Smooth muscle cell (in vitro differentiated cells): ENCODE data around the gene ACSL1. TPM values are rescaled to one million over a fixed set of nuclear protein-coding genes. Genes with fewer than 3 reads are reported as not detected.

Source experiments
- DNase-seq: peaks from one replicate; lab custom pipeline; 2025; ENCODE audit not compliant: unreplicated experiment; lab: John Stamatoyannopoulos, UW
- H2AFZ ChIP-seq: fragments of 200-600 bp; sonication (generic); 2 replicates; pipeline ENCODE4 v1.6.0; 2016; ENCODE audit warnings: antibody characterized with exemption, low read depth, mild to moderate bottlenecking
- H3F3A ChIP-seq: fragments of 200-600 bp; sonication (generic); 2 replicates; pipeline ENCODE4 v1.6.0; 2017; ENCODE audit warnings: antibody characterized with exemption, low read depth
- H3K27ac ChIP-seq: fragments of 200-600 bp; sonication (generic); 2 replicates; pipeline ENCODE4 v1.5.1; 2016; ENCODE audit warnings: low read depth, mild to moderate bottlenecking
- H3K27me3 ChIP-seq: fragments of 200-600 bp; sonication (generic); 2 replicates; pipeline ENCODE4 v1.6.1; 2016; ENCODE audit warnings: low read depth, mild to moderate bottlenecking
- H3K36me3 ChIP-seq: fragments of 200-600 bp; sonication (generic); 2 replicates; pipeline ENCODE4 v1.5.1; 2016; ENCODE audit warnings: low read depth
- H3K4me1 ChIP-seq: fragments of 200-600 bp; sonication (generic); 2 replicates; pipeline ENCODE4 v1.5.1; 2016; ENCODE audit warnings: low read depth
- H3K4me2 ChIP-seq: fragments of 200-600 bp; sonication (generic); 2 replicates; pipeline ENCODE4 v1.6.0; 2016; ENCODE audit warnings: mild to moderate bottlenecking
- H3K4me3 ChIP-seq: fragments of 200-600 bp; sonication (generic); 2 replicates; pipeline ENCODE4 v1.5.1; 2016; ENCODE audit warnings: mild to moderate bottlenecking
- H3K79me2 ChIP-seq: fragments of 200-600 bp; sonication (generic); 2 replicates; pipeline ENCODE4 v1.6.0; 2016; ENCODE audit warnings: low read depth, mild to moderate bottlenecking
- H3K9ac ChIP-seq: fragments of 200-600 bp; sonication (generic); 2 replicates; pipeline ENCODE4 v1.6.0; 2016; ENCODE audit warnings: low read depth
- H3K9me3 ChIP-seq: fragments of 200-600 bp; sonication (generic); replicated peaks from 2 replicates; pipeline ENCODE4 v1.5.1; 2016; ENCODE audit warnings: low read depth
- H4K20me1 ChIP-seq: fragments of 200-600 bp; sonication (generic); 2 replicates; pipeline ENCODE4 v1.6.0; 2016; ENCODE audit warnings: low read depth
- WGBS: methylation state at CpG from one replicate; pipeline ENCODE4 v1.1.7; 2016; ENCODE audit warnings: low lambda C conversion rate; 5-methylcytosine and 5-hydroxymethylcytosine counted together
- polyA plus RNA-seq: library from polyadenylated mRNA; unstranded; fragments of >200 nt; fragmentation: Nextera tagmentation; extraction: Ambion mirVana; gene quantifications from 2 replicates; pipeline ENCODE4 v1.2.1, GENCODE V29; 2016
- total RNA-seq: library from RNA; depleted of rRNA; stranded (reverse); fragments of >200 nt; gene quantifications from 2 replicates; pipeline ENCODE4 v1.2.3, GENCODE V29; 2014
- TF ChIP-seq, protein P1 (sequence below): fragments of 200-600 bp; sonication (generic); IDR thresholded peaks from 2 replicates; pipeline ENCODE4 v1.5.1; 2017; ENCODE audit warnings: borderline replicate concordance, mild to moderate bottlenecking, antibody characterized with exemption; ENCODE audit not compliant: insufficient read depth, poor library complexity, severe bottlenecking

ACSL1 gene
- total and polyA plus RNA-seq, 2 experiments from 2014 or later: 13.8 to 24.5 TPM

DNA sequence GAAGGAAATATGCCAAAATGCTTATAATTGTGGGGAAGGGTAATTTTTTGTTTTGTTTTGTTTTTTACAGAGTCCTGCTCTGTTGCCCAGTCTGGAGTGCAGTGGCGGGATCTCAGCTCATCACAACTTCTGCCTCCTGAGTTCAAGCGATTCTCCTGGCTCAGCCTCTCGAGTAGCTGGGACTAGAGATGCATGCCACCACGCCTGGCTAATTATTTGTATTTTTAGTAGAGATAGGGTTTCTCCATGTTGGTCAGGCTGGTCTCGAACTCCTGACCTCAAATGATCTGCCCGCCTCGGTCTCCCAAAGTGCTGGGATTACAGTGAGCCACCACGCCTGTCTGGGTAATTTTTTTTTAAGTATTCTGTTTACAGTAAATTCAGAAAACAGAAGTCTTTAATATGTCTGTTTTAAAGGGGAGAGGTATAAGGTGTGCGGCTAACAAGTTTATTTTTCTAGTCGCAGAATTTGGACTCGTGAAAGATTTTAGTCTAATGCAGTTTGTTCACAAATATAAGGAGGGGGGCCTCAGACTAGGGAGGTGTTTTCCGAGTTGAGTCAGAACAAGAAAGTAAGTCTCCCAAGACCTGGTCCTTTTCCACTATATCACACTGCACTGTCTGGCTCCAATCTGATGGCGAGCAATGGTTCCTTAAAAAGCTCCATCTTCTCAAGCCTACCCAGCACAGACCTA is 1.5 kb downstream of the ACSL1 start:
- no peak for DNase-seq

DNA sequence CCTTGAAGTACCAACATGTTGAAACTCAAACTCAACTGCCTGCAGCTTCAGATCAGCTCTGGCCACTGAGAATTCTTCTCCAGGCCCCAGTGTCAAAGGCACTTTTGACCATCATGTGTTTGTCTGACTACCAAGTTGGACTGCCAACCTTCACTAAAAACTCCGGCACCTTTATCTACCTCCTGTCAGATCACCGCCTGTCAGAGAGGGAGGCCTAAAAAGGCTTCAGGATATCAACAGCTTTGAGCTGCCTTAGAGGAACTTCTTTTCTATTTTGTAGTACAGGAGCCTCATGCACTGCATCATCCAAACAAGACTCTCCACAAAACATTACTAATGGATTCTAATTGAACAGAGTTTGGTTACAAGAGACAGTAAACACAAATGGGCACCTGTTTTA is 2.8 kb downstream of the ACSL1 start:
- Histone ChIP-seq H3K27me3 (peaks cover 54% of the 10 kb centered on the region), H3K9ac (no peak overlapping the region), H2AFZ (no peak overlapping the region), H3K4me1 (peaks cover 4% of the 10 kb centered on the region), H3K4me3 (no peak overlapping the region), H3K36me3 (no peaks in the 10 kb centered on the region), H3K79me2 (no peaks in the 10 kb centered on the region), H3F3A (no peaks in the 10 kb centered on the region), H3K9me3 (no peaks in the 10 kb centered on the region), H4K20me1 (peaks cover 66% of the 10 kb centered on the region), H3K4me2 (no peak overlapping the region), H3K27ac (no peak overlapping the region)
- no peak for DNase-seq
- WGBS: 91% methylated on average over 2 of the region's 2 CpGs
- TF ChIP-seq, protein P1, sequence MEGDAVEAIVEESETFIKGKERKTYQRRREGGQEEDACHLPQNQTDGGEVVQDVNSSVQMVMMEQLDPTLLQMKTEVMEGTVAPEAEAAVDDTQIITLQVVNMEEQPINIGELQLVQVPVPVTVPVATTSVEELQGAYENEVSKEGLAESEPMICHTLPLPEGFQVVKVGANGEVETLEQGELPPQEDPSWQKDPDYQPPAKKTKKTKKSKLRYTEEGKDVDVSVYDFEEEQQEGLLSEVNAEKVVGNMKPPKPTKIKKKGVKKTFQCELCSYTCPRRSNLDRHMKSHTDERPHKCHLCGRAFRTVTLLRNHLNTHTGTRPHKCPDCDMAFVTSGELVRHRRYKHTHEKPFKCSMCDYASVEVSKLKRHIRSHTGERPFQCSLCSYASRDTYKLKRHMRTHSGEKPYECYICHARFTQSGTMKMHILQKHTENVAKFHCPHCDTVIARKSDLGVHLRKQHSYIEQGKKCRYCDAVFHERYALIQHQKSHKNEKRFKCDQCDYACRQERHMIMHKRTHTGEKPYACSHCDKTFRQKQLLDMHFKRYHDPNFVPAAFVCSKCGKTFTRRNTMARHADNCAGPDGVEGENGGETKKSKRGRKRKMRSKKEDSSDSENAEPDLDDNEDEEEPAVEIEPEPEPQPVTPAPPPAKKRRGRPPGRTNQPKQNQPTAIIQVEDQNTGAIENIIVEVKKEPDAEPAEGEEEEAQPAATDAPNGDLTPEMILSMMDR: no peak

More for the DNA sequence above, 1.5 kb downstream of the ACSL1 start:
- Histone ChIP-seq H3K4me1 (peaks cover 4% of the 10 kb centered on the region), H3K27me3 (peaks cover 60% of the 10 kb centered on the region), H3K79me2 (no peaks in the 10 kb centered on the region), H3K9ac (no peak overlapping the region), H3F3A (no peaks in the 10 kb centered on the region), H3K4me2 (peak overlapping the region; percentile 84), H3K36me3 (no peaks in the 10 kb centered on the region), H2AFZ (no peak overlapping the region), H3K4me3 (peak overlapping the region; percentile 64), H4K20me1 (peaks cover 57% of the 10 kb centered on the region), H3K27ac (no peak overlapping the region), H3K9me3 (no peaks in the 10 kb centered on the region)
- WGBS: 93% methylated on average over 13 of the region's 13 CpGs
- TF ChIP-seq, protein P1: no peak

DNA sequence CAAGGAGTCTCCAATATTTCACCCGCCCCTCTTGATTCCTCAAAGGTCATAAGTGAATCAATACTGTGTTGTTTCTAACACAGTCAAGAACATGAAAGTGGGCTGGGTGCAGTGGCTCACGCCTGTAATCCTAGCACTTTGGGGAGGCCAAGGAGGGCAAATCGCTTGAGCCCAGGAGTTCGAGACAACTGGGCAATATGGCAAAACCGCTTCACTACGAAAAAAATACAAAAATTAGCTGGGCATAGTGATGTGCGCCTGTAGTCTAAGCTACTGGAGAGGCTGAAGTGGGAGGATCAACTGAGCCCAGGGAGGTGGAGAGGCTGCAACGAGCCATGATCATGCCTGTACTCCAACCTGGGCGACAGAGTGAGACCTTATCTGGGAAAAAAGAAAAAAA is 3.4 kb downstream of the ACSL1 start:
- Histone ChIP-seq H3K27me3 (peaks cover 47% of the 10 kb centered on the region), H2AFZ (no peak overlapping the region), H3K9me3 (no peaks in the 10 kb centered on the region), H3K4me2 (no peak overlapping the region), H3K4me3 (no peak overlapping the region), H3K79me2 (no peaks in the 10 kb centered on the region), H3F3A (no peaks in the 10 kb centered on the region), H3K27ac (no peak overlapping the region), H3K4me1 (peaks cover 4% of the 10 kb centered on the region), H3K9ac (no peak overlapping the region), H3K36me3 (no peaks in the 10 kb centered on the region), H4K20me1 (peaks cover 72% of the 10 kb centered on the region)
- DNase-seq: no peak
- 97% methylated on average over 9 of the region's 9 CpGs for WGBS
- TF ChIP-seq, protein P1: no peak

DNA sequence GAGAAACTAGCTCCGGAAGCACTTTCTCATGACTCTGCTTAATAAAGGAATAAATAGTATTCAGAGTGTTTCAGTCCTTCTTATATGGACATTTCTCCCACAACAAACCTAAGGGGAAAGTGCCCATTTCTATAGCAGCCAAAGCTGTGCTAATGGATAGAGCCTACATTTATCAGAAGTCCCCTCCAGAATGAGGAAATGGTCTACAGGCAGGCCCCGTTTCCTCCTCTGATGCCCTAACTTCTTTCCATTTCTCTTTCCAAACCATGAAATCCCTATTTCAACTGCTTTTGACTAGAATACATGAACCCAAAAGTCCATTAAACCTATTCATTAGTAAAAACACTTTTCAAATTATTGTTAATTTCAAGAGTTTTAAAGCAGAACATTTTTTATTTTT is 4.5 kb downstream of the ACSL1 start:
- peaks cover 1% of the 10 kb centered on the region for H3K4me1 ChIP-seq
- H3K27ac ChIP-seq: no peak overlapping the region
- no peaks in the 10 kb centered on the region for H3F3A ChIP-seq
- no peaks in the 10 kb centered on the region for H3K79me2 ChIP-seq
- no peak for DNase-seq
- no peaks in the 10 kb centered on the region for H3K9me3 ChIP-seq
- H3K9ac ChIP-seq: no peak overlapping the region
- TF ChIP-seq, protein P1: no peak
- WGBS: 98% methylated on average over 2 of the region's 2 CpGs
- no peaks in the 10 kb centered on the region for H3K36me3 ChIP-seq
- H4K20me1 ChIP-seq: peaks cover 74% of the 10 kb centered on the region
- no peak overlapping the region for H3K4me2 ChIP-seq
- H3K27me3 ChIP-seq: peaks cover 36% of the 10 kb centered on the region
- no peak overlapping the region for H3K4me3 ChIP-seq
- no peak overlapping the region for H2AFZ ChIP-seq
